ENCODE results near the gene SCUBE2.

Gene SCUBE2

GRCh38 chr11:9008661-9009060, 82.7 kb downstream of the SCUBE2 start:
- DNase-seq (ENCODE audit: low read depth): no peak
- no peak overlapping the region for H3K4me3 ChIP-seq (ENCODE audit: low read depth, low read length)
- no peak for TF ChIP-seq POLR2A (IDR thresholded peaks at IDR 0.05; ENCODE audit: extremely low read depth, insufficient read length)
- no peak for TF ChIP-seq CTCF (IDR thresholded peaks at IDR 0.05; ENCODE audit: low read depth, low read length)
- TF ChIP-seq MAX (IDR thresholded peaks at IDR 0.05; ENCODE audit: low read depth, low read length): no peak
- no peak for TF ChIP-seq MYC (IDR thresholded peaks at IDR 0.05; ENCODE audit: low read depth, low read length)

GRCh38 chr11:9008011-9008550, 83.3 kb downstream of the SCUBE2 start:
- no peak for TF ChIP-seq MAX (IDR thresholded peaks at IDR 0.05; ENCODE audit: low read depth, low read length)
- no peak for TF ChIP-seq MYC (IDR thresholded peaks at IDR 0.05; ENCODE audit: low read depth, low read length)
- TF ChIP-seq CTCF (IDR thresholded peaks at IDR 0.05; ENCODE audit: low read depth, low read length): no peak
- no peak for TF ChIP-seq POLR2A (IDR thresholded peaks at IDR 0.05; ENCODE audit: extremely low read depth, insufficient read length)
- no peak overlapping the region for H3K4me3 ChIP-seq (ENCODE audit: low read depth, low read length)
- no peak for DNase-seq (ENCODE audit: low read depth)

GRCh38 chr11:9005087-9005486, 86.3 kb downstream of the SCUBE2 start:
- TF ChIP-seq MAX (IDR thresholded peaks at IDR 0.05; ENCODE audit: low read depth, low read length) (no peak), CTCF (IDR thresholded peaks at IDR 0.05; ENCODE audit: low read depth, low read length) (no peak)
- H3K4me3 ChIP-seq (ENCODE audit: low read depth, low read length): no peak overlapping the region
- DNase-seq (ENCODE audit: low read depth): peak; percentile 8

GRCh38 chr11:9004183-9004926, 87.0 kb downstream of the SCUBE2 start:
- no peak overlapping the region for H3K4me3 ChIP-seq (ENCODE audit: low read depth, low read length)
- DNase-seq (ENCODE audit: low read depth): peak; percentile 7
- TF ChIP-seq POLR2A (IDR thresholded peaks at IDR 0.05; ENCODE audit: extremely low read depth, insufficient read length): no peak
- TF ChIP-seq CTCF (IDR thresholded peaks at IDR 0.05; ENCODE audit: low read depth, low read length): no peak
- TF ChIP-seq MYC (IDR thresholded peaks at IDR 0.05; ENCODE audit: low read depth, low read length): no peak
- TF ChIP-seq MAX (IDR thresholded peaks at IDR 0.05; ENCODE audit: low read depth, low read length): no peak

- peak; percentile 83 for DNase-seq (ENCODE audit: low read depth)
- peak within 1 kb of the TSS; percentile 67 for H3K4me3 ChIP-seq (ENCODE audit: low read depth, low read length)
- TF ChIP-seq CTCF (IDR thresholded peaks at IDR 0.05; ENCODE audit: low read depth, low read length) (no peak), MAX (IDR thresholded peaks at IDR 0.05; ENCODE audit: low read depth, low read length) (peak; percentile 48; the same call in 1 of the 2 replicates), MYC (IDR thresholded peaks at IDR 0.05; ENCODE audit: low read depth, low read length) (0 out of 2 replicates have a peak, but pooled peaks have one; percentile 30), POLR2A (IDR thresholded peaks at IDR 0.05; ENCODE audit: extremely low read depth, insufficient read length) (no peak)
Measured at GRCh38 chr11:9003573-9004182, 87.7 kb downstream of the SCUBE2 start, which contains the start of gene NRIP3. Gene NRIP3 (minus strand): TSS chr11:9004001. CDS start chr11:9003935, 66 bp downstream.
